Keratinocyte (primary cell): ENCODE measurements around the gene TNKS1BP1. TPM values are rescaled to one million over a fixed set of nuclear protein-coding genes. Genes with fewer than 3 reads are reported as not detected.

Experiments
- DNase-seq: peaks from one replicate; pipeline ENCODE4 v3.0.0-alpha.2; 2011; ENCODE audit warnings: low read depth, missing footprints, low spot score
- FAIRE-seq: peaks from 2 replicates; lab custom pipeline; 2011; peaks lifted over from hg19 to GRCh38; lab: Jason Lieb, UNC
- H2AFZ ChIP-seq: 2 replicates; pipeline ENCODE4 v1.6.0; 2012; ENCODE audit warnings: low read length, control low read depth, inconsistent platforms; ENCODE audit not compliant: control insufficient read depth
- H3K27ac ChIP-seq: 2 replicates; pipeline ENCODE4 v1.5.1; 2011; ENCODE audit warnings: low read length; ENCODE audit not compliant: control insufficient read depth, insufficient read depth
- H3K27me3 ChIP-seq: 3 replicates; pipeline ENCODE4 v1.6.0; 2011; ENCODE audit warnings: low read length; ENCODE audit not compliant: control insufficient read depth, insufficient read depth; ENCODE audit errors: extremely low read depth
- H3K36me3 ChIP-seq, 2 experiments: 2 replicates in 1 of 2; 3 replicates in 1 of 2; pipeline ENCODE4 v1.5.1; 2011; ENCODE audit warnings: low read length in 2 of 2, mild to moderate bottlenecking in 1 of 2; ENCODE audit not compliant: control insufficient read depth in 2 of 2, insufficient read depth in 2 of 2; ENCODE audit errors: extremely low read depth in 1 of 2
- H3K4me1 ChIP-seq: 3 replicates; pipeline ENCODE4 v1.5.1; 2011; ENCODE audit warnings: low read length; ENCODE audit not compliant: control insufficient read depth, insufficient read depth; ENCODE audit errors: extremely low read depth
- H3K4me2 ChIP-seq: 3 replicates; pipeline ENCODE4 v1.6.0; 2011; ENCODE audit warnings: low read depth, low read length; ENCODE audit not compliant: control insufficient read depth, insufficient read depth; ENCODE audit errors: extremely low read depth
- H3K4me3 ChIP-seq, 3 experiments: fragments of 200-600 bp in 1 of 3; sonication (generic) in 1 of 3; 2 replicates in 2 of 3; 3 replicates in 1 of 3; pipeline ENCODE4 v1.5.1; 2011 to 2016; ENCODE audit warnings: low read length in 3 of 3, mild to moderate bottlenecking in 3 of 3, control low read depth in 2 of 3, inconsistent platforms in 1 of 3, low read depth in 1 of 3, mixed read lengths in 1 of 3, mixed run types in 1 of 3, moderate library complexity in 1 of 3; ENCODE audit not compliant: control insufficient read depth in 2 of 3, insufficient read depth in 2 of 3; ENCODE audit errors: extremely low read depth in 1 of 3
- H3K79me2 ChIP-seq: 2 replicates; pipeline ENCODE4 v1.6.0; 2012; ENCODE audit warnings: low read length; ENCODE audit not compliant: control insufficient read depth, insufficient read depth
- H3K9ac ChIP-seq: 3 replicates; pipeline ENCODE4 v1.6.0; 2011; ENCODE audit warnings: low read length; ENCODE audit not compliant: control insufficient read depth, insufficient read depth; ENCODE audit errors: extremely low read depth
- H3K9me1 ChIP-seq: 3 replicates; pipeline ENCODE4 v1.6.0; 2011; ENCODE audit warnings: low read length; ENCODE audit not compliant: control insufficient read depth, insufficient read depth; ENCODE audit errors: extremely low read depth
- H3K9me3 ChIP-seq: 2 replicates; pipeline ENCODE4 v1.5.1; 2012; ENCODE audit warnings: low read depth, low read length; ENCODE audit not compliant: control insufficient read depth
- H4K20me1 ChIP-seq: 3 replicates; pipeline ENCODE4 v1.6.0; 2011; ENCODE audit warnings: low read length; ENCODE audit not compliant: control insufficient read depth, insufficient read depth; ENCODE audit errors: extremely low read depth
- EZH2 ChIP-seq: IDR thresholded peaks from one replicate; pipeline ENCODE4 v1.6.1; 2012; ENCODE audit warnings: inconsistent platforms, mild to moderate bottlenecking, low read length, moderate library complexity
- dilution Hi-C: fragments of 300-500 bp; cut with MboI; formaldehyde crosslinking; loops from one replicate; pipeline ENCODE4 v1.7.0; 2020; ENCODE audit warnings: low sequenced_read_pairs; ENCODE audit not compliant: extremely low pct_ligation_motif_present
- polyA plus RNA-seq, 5 experiments: library from polyadenylated mRNA; depleted of rRNA in 3 of 5; stranded (reverse) in 3 of 5; stranded (forward) in 1 of 5; unstranded in 1 of 5; fragments of >200 nt; gene quantifications; 1 replicate in 1 of 5; 2 replicates in 3 of 5; 3 replicates in 1 of 5; pipeline versions ENCODE4 v1.2.1 to v1.2.3, GENCODE V29; 2011 to 2012; ENCODE audit warnings: missing spikeins in 2 of 5, low read depth in 1 of 5, low replicate concordance in 1 of 5
- TF ChIP-seq, protein P1 (sequence below), 3 experiments: IDR thresholded peaks in 1 of 3; conservative IDR thresholded peaks in 1 of 3; optimal IDR thresholded peaks in 1 of 3; 2 replicates in 2 of 3; 3 replicates in 1 of 3; pipeline versions ENCODE3 to v1.5.1; 2011; ENCODE audit warnings: low read length in 3 of 3, mild to moderate bottlenecking in 3 of 3, moderate library complexity in 2 of 3, control low read depth in 1 of 3, inconsistent platforms in 1 of 3; ENCODE audit not compliant: insufficient read depth in 2 of 3; ENCODE audit errors: extremely low read depth in 1 of 3

The TNKS1BP1 gene
- polyA plus RNA-seq, 1 donor (not counting 4 experiments of a cell fraction or from before 2014, with no cell fraction given) = 88.3 TPM

DNA sequence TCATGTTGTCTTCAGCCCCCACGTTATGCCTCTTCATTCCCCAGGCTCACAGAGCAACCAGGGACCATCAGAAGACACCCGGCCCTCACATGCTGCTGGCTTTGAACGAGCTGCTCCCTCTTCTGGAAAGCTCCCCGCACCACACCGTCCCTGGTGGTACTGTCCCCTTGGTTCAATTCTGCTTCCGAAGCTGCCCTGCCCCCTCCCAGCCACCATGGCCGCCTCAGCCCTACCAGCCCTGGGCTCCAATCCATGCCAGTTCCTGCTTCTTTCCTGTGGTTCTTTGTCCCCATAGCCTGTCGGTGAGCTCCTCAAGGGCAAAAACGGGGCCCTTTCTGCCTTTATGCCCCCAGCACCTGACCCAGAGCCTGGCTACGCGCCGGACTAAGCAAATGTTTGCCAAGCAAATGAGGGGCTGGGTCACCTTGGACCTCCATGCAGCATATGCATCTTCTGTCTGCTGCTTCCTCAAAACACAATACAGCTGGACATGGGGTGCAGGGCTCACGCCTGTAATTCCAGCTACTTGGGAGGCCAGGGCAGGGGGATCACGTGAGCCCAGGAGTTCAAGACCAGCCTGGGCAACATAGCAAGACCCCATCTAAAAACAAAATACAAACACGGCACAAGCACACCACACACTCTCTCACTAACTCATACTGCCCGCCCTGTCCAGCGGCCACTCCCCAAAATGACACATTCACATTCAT is 21.3 kb downstream of the TNKS1BP1 start:
- DNase-seq (no peak), FAIRE-seq (peak; percentile 43)
- Histone ChIP-seq H3K4me2 (peak overlapping the region; percentile 46), H3K27ac (peak overlapping the region; percentile 65), H3K4me1 (peaks cover 49% of the 10 kb centered on the region), H3K9ac (peak overlapping the region; percentile 66), H3K9me3 (no peaks in the 10 kb centered on the region), H4K20me1 (peaks cover 6% of the 10 kb centered on the region), H3K79me2 (peaks cover 50% of the 10 kb centered on the region), H2AFZ (no peak overlapping the region), H3K9me1 (peaks cover 3% of the 10 kb centered on the region), H3K36me3 (peaks cover 63 to 71% of the 10 kb centered on the region in 2 experiments), H3K4me3 (no peak overlapping the region), H3K27me3 (no peaks in the 10 kb centered on the region)
- TF ChIP-seq, protein P1, sequence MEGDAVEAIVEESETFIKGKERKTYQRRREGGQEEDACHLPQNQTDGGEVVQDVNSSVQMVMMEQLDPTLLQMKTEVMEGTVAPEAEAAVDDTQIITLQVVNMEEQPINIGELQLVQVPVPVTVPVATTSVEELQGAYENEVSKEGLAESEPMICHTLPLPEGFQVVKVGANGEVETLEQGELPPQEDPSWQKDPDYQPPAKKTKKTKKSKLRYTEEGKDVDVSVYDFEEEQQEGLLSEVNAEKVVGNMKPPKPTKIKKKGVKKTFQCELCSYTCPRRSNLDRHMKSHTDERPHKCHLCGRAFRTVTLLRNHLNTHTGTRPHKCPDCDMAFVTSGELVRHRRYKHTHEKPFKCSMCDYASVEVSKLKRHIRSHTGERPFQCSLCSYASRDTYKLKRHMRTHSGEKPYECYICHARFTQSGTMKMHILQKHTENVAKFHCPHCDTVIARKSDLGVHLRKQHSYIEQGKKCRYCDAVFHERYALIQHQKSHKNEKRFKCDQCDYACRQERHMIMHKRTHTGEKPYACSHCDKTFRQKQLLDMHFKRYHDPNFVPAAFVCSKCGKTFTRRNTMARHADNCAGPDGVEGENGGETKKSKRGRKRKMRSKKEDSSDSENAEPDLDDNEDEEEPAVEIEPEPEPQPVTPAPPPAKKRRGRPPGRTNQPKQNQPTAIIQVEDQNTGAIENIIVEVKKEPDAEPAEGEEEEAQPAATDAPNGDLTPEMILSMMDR (optimal IDR thresholded peaks at IDR 0.05 in 1 of 3, IDR thresholded peaks at IDR 0.05 in 1 of 3, conservative IDR thresholded peaks at IDR 0.05 in 1 of 3; ENCODE audit: extremely low read depth in 1 of 3, insufficient read depth in 2 of 3, low read length in 3 of 3) = no peak
- TF ChIP-seq EZH2 = no peak
- dilution Hi-C loops = no loop called here

DNA sequence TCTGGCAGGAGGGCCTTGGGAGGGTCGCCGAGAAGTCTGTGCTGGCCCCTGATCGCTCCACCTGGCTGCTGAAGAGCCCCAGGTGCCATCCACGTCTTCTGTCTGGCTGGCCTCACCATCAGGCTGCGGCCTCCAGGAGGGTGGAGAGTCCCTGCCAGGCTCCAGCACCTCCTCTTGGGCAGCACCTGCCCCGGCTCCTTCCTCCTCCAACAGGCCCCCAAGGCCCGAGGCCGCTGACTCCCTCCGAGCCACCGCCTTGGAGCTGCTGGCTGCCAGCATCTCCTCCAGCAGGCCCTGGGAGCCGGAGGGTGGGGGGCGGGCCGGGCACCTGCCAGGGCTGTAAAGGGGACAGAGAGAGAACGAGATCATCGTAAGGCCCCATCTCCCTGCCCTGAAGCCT is 22.3 kb downstream of the TNKS1BP1 start:
- peaks cover 58 to 74% of the 10 kb centered on the region in 2 experiments for H3K36me3 ChIP-seq
- no peak for FAIRE-seq

More for the DNA sequence above, 22.3 kb downstream of the TNKS1BP1 start:
- Histone ChIP-seq H3K9me1 (peaks cover 3% of the 10 kb centered on the region), H3K4me1 (peaks cover 40% of the 10 kb centered on the region), H3K79me2 (peaks cover 47% of the 10 kb centered on the region), H3K27me3 (no peaks in the 10 kb centered on the region), H3K9me3 (no peaks in the 10 kb centered on the region), H3K27ac (no peak overlapping the region), H2AFZ (no peak overlapping the region), H3K9ac (no peak overlapping the region), H4K20me1 (peaks cover 6% of the 10 kb centered on the region), H3K4me2 (no peak overlapping the region), H3K4me3 (no peak overlapping the region)
- no peak for DNase-seq
- dilution Hi-C loops = no loop called here
- TF ChIP-seq EZH2 = no peak
